GM23248 (cell line): Measurements from ENCODE around the gene SLC22A13. TPM values are rescaled to one million over a fixed set of nuclear protein-coding genes. Genes with fewer than 3 reads are reported as not detected.

Experiments used
- DNase-seq: peaks from one replicate; pipeline ENCODE4 v3.0.0-alpha.2; 2015
- H2AFZ ChIP-seq: fragments of 200-600 bp; sonication (generic); 2 replicates; pipeline ENCODE4 v1.6.1; 2016; ENCODE audit warnings: antibody characterized with exemption
- H3F3A ChIP-seq: fragments of 200-600 bp; sonication (generic); 2 replicates; pipeline ENCODE4 v1.6.1; 2016; ENCODE audit warnings: mild to moderate bottlenecking, antibody characterized with exemption, mixed run types; ENCODE audit not compliant: insufficient read depth
- H3K27ac ChIP-seq: fragments of 200-600 bp; sonication (generic); 2 replicates; pipeline ENCODE4 v1.5.1; 2016; ENCODE audit warnings: mild to moderate bottlenecking
- H3K27me3 ChIP-seq: fragments of 200-600 bp; sonication (generic); replicated peaks from 2 replicates; pipeline ENCODE4 v1.6.1; 2016; ENCODE audit warnings: mild to moderate bottlenecking; ENCODE audit not compliant: insufficient read depth
- H3K36me3 ChIP-seq: fragments of 200-600 bp; sonication (generic); 2 replicates; pipeline ENCODE4 v1.6.1; 2016; ENCODE audit warnings: low read depth, mild to moderate bottlenecking
- H3K4me1 ChIP-seq: fragments of 200-600 bp; sonication (generic); 2 replicates; pipeline ENCODE4 v1.6.1; 2016; ENCODE audit warnings: mild to moderate bottlenecking; ENCODE audit not compliant: insufficient read depth
- H3K4me2 ChIP-seq: fragments of 200-600 bp; sonication (generic); one replicate; pipeline ENCODE4 v1.6.1; 2016; ENCODE audit warnings: mild to moderate bottlenecking; ENCODE audit not compliant: unreplicated experiment
- H3K4me3 ChIP-seq: fragments of 200-600 bp; sonication (generic); 2 replicates; pipeline ENCODE4 v1.5.1; 2016; ENCODE audit warnings: mild to moderate bottlenecking
- H3K79me2 ChIP-seq: fragments of 200-600 bp; sonication (generic); 2 replicates; pipeline ENCODE4 v1.6.1; 2016; ENCODE audit warnings: mild to moderate bottlenecking; ENCODE audit not compliant: insufficient read depth
- H3K9ac ChIP-seq: fragments of 200-600 bp; sonication (generic); 2 replicates; pipeline ENCODE4 v1.6.1; 2016; ENCODE audit warnings: mild to moderate bottlenecking
- H3K9me2 ChIP-seq: fragments of 200-600 bp; sonication (generic); 2 replicates; pipeline ENCODE4 v1.6.1; 2016; ENCODE audit warnings: mixed run types, mild to moderate bottlenecking, moderate library complexity; ENCODE audit not compliant: insufficient read depth
- H3K9me3 ChIP-seq: fragments of 200-600 bp; sonication (generic); one replicate; pipeline ENCODE4 v1.6.1; 2017; ENCODE audit warnings: low read depth
- H4K20me1 ChIP-seq: fragments of 200-600 bp; sonication (generic); 2 replicates; pipeline ENCODE4 v1.6.0; 2016; ENCODE audit not compliant: insufficient read depth
- EZH2 ChIP-seq: fragments of 200-600 bp; sonication (generic); IDR thresholded peaks from 2 replicates; pipeline ENCODE4 v1.6.1; 2018; ENCODE audit warnings: antibody characterized with exemption, mild to moderate bottlenecking; ENCODE audit not compliant: insufficient read depth, poor library complexity, severe bottlenecking
- EZH2phosphoT487 ChIP-seq: fragments of 200-600 bp; sonication (generic); IDR thresholded peaks from 2 replicates; pipeline ENCODE4 v1.6.1; 2018; ENCODE audit warnings: antibody characterized with exemption, moderate library complexity, mild to moderate bottlenecking, low read depth; ENCODE audit not compliant: insufficient read depth
- WGBS, 2 experiments: methylation state at CpG; one replicate each; pipeline ENCODE4 v1.1.6; 2015 to 2017; ENCODE audit warnings: low lambda C conversion rate in 2 of 2, low coverage in 1 of 2; ENCODE audit errors: missing lambda C conversion rate in 2 of 2; 5-methylcytosine and 5-hydroxymethylcytosine counted together
- in situ Hi-C: fragments of 300-500 bp; cut with MboI; formaldehyde crosslinking; loops from 2 replicates; pipeline ENCODE4 v1.15.0; 2020
- polyA plus RNA-seq: library from polyadenylated mRNA; unstranded; fragments of >200 nt; fragmentation: Nextera tagmentation; extraction: Ambion mirVana; gene quantifications from 2 replicates; pipeline ENCODE4 v1.2.1, GENCODE V29; 2016
- total RNA-seq: library from RNA; depleted of rRNA; stranded (reverse); fragments of >200 nt; shearing (Covaris generic); gene quantifications from 2 replicates; pipeline ENCODE4 v1.2.3, GENCODE V29; 2014

Gene SLC22A13
- total and polyA plus RNA-seq, 2 experiments from 2014 or later = 0.86 TPM; not detected in 1

- DNase-seq = no peak
- in situ Hi-C loops = no loop called here
- Histone ChIP-seq H3K79me2 (no peaks in the 10 kb centered on the region), H4K20me1 (no peaks in the 10 kb centered on the region), H3K4me1 (no peaks in the 10 kb centered on the region), H3K27me3 (no peaks in the 10 kb centered on the region), H3K9me3 (no peaks in the 10 kb centered on the region), H3K9ac (no peak overlapping the region), H2AFZ (no peak overlapping the region), H3F3A (no peaks in the 10 kb centered on the region), H3K4me3 (no peak overlapping the region), H3K9me2 (no peaks in the 10 kb centered on the region), H3K36me3 (no peaks in the 10 kb centered on the region), H3K27ac (no peak overlapping the region), H3K4me2 (no peak overlapping the region)
- TF ChIP-seq EZH2phosphoT487 (no peak), EZH2 (no peak)
- 50 to 63% methylated on average over 1 of the region's 1 CpG for WGBS, 2 experiments
These were observed 1.2 kb downstream of the SLC22A13 start for GRCh38 chr3:38266810-38267209.

- no peak overlapping the region for H3K4me3 ChIP-seq
- no peak for TF ChIP-seq EZH2
- no peak for TF ChIP-seq EZH2phosphoT487
- in situ Hi-C loops = no loop called here
- H3K79me2 ChIP-seq = no peaks in the 10 kb centered on the region
- H3K9me3 ChIP-seq = no peaks in the 10 kb centered on the region
- DNase-seq = no peak
- H2AFZ ChIP-seq = no peak overlapping the region
- H3K4me2 ChIP-seq = no peak overlapping the region
- H3K4me1 ChIP-seq = no peaks in the 10 kb centered on the region
- H3K36me3 ChIP-seq = no peaks in the 10 kb centered on the region
- no peaks in the 10 kb centered on the region for H4K20me1 ChIP-seq
- H3K9me2 ChIP-seq = no peaks in the 10 kb centered on the region
- H3K9ac ChIP-seq = no peak overlapping the region
- H3F3A ChIP-seq = no peaks in the 10 kb centered on the region
- WGBS, 2 experiments = 100% methylated on average over 2 of the region's 2 CpGs
- H3K27ac ChIP-seq = no peak overlapping the region
- H3K27me3 ChIP-seq = no peaks in the 10 kb centered on the region
These were observed 2.0 kb downstream of the SLC22A13 start for GRCh38 chr3:38267662-38268061.

GRCh38 chr3:38268087-38268486 lies 2.5 kb downstream of the SLC22A13 start:
- no peak overlapping the region for H3K4me2 ChIP-seq
- no peaks in the 10 kb centered on the region for H3K9me2 ChIP-seq
- TF ChIP-seq EZH2phosphoT487 (no peak), EZH2 (no peak)
- in situ Hi-C loops = no loop called here
- no peaks in the 10 kb centered on the region for H4K20me1 ChIP-seq
- no peaks in the 10 kb centered on the region for H3K79me2 ChIP-seq
- H3F3A ChIP-seq = no peaks in the 10 kb centered on the region
- DNase-seq = no peak
- WGBS, 2 experiments = 72 to 78% methylated on average over 5 of the region's 5 CpGs
- H3K9me3 ChIP-seq = no peaks in the 10 kb centered on the region
- no peaks in the 10 kb centered on the region for H3K27me3 ChIP-seq
- no peak overlapping the region for H3K27ac ChIP-seq
- H3K4me1 ChIP-seq = no peaks in the 10 kb centered on the region
- H3K9ac ChIP-seq = no peak overlapping the region
- no peak overlapping the region for H3K4me3 ChIP-seq
- no peaks in the 10 kb centered on the region for H3K36me3 ChIP-seq
- no peak overlapping the region for H2AFZ ChIP-seq

- no peak overlapping the region for H3K4me3 ChIP-seq
- H3K9me2 ChIP-seq = no peaks in the 10 kb centered on the region
- H3K27me3 ChIP-seq = no peaks in the 10 kb centered on the region
- no peaks in the 10 kb centered on the region for H3K4me1 ChIP-seq
- H3K36me3 ChIP-seq = no peaks in the 10 kb centered on the region
- no peaks in the 10 kb centered on the region for H3K9me3 ChIP-seq
- TF ChIP-seq EZH2 = no peak
- no peak for TF ChIP-seq EZH2phosphoT487
- 92 to 95% methylated on average over 1 of the region's 1 CpG for WGBS, 2 experiments
- no peaks in the 10 kb centered on the region for H3F3A ChIP-seq
- no peak overlapping the region for H3K27ac ChIP-seq
- in situ Hi-C loops = no loop called here
- no peak overlapping the region for H2AFZ ChIP-seq
- H3K4me2 ChIP-seq = no peak overlapping the region
- H3K79me2 ChIP-seq = no peaks in the 10 kb centered on the region
- H3K9ac ChIP-seq = no peak overlapping the region
- no peak for DNase-seq
- H4K20me1 ChIP-seq = no peaks in the 10 kb centered on the region
These were observed 2.9 kb downstream of the SLC22A13 start for GRCh38 chr3:38268522-38268921.

GRCh38 chr3:38270606-38271005 lies 5.0 kb downstream of the SLC22A13 start:
- H3F3A ChIP-seq = no peaks in the 10 kb centered on the region
- H3K79me2 ChIP-seq = no peaks in the 10 kb centered on the region
- H2AFZ ChIP-seq = no peak overlapping the region
- H3K9ac ChIP-seq = no peak overlapping the region
- 66 to 69% methylated on average over 3 of the region's 3 CpGs for WGBS, 2 experiments
- no peaks in the 10 kb centered on the region for H4K20me1 ChIP-seq
- H3K36me3 ChIP-seq = no peaks in the 10 kb centered on the region
- no peak for DNase-seq
- no peak overlapping the region for H3K4me3 ChIP-seq
- in situ Hi-C loops = no loop called here
- H3K4me2 ChIP-seq = no peak overlapping the region
- no peaks in the 10 kb centered on the region for H3K9me3 ChIP-seq
- no peaks in the 10 kb centered on the region for H3K9me2 ChIP-seq
- H3K27me3 ChIP-seq = no peaks in the 10 kb centered on the region
- TF ChIP-seq EZH2phosphoT487 = no peak
- TF ChIP-seq EZH2 = no peak
- H3K27ac ChIP-seq = no peak overlapping the region
- H3K4me1 ChIP-seq = no peaks in the 10 kb centered on the region
